Activated CD8-positive, alpha-beta memory T cell treated with anti-CD3 and anti-CD28 coated beads for 1 hour (primary cell): Measurements from ENCODE around the gene JARID2.

Experiments used
- DNase-seq, 2 donors: peaks; one replicate each; pipeline ENCODE4 v3.0.0-alpha.2; 2020; ENCODE audit warnings: low read depth in 1 of 2; ENCODE audit errors: extremely low read depth in 1 of 2

Gene JARID2

GRCh38 chr6:15479761-15480160 is 233.9 kb downstream of the JARID2 start:
- no peak for DNase-seq

GRCh38 chr6:15480525-15480924 is 234.7 kb downstream of the JARID2 start:
- no peak for DNase-seq

- DNase-seq: no peak
Observed at GRCh38 chr6:15481390-15482291, 235.8 kb downstream of the JARID2 start.

DNA sequence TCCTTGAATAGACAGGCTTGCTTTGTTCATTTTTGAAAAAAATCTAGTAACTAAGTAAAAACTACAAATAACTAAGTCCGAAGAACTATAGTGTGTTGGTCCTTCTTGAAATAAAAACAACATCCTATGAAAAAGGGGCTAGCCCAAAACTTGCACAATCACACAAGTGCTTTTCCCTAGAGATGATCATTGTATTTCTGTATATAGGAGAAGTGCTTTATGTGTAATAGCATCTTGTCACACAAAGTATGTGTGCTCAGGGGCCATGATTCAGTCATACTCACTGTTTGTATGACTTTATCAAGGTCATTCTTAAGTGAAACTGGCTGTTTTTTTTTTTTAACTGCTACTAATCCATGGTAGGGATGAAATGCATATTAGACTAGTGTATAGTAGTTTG is 237.2 kb downstream of the JARID2 start:
- DNase-seq: no peak

DNA sequence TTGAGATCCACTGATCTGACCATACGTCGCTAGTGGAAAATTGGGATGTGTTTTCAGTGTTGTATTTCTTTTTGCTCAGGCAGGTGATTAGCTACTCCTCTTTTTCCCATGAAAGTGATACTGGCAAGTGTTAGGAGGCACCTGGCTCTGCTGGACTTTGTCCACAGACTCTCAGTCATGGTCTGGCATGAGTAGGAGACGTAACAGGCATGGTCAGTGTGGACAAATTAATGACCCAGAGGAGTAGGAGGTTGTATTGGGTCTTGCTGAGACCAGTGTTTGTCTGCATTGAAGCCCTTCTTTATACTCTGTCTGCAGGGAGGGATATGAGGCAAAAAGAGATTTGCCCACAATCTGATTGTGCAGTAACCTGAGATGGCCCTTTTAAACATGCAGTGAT is 238.3 kb downstream of the JARID2 start:
- no peak for DNase-seq

DNA sequence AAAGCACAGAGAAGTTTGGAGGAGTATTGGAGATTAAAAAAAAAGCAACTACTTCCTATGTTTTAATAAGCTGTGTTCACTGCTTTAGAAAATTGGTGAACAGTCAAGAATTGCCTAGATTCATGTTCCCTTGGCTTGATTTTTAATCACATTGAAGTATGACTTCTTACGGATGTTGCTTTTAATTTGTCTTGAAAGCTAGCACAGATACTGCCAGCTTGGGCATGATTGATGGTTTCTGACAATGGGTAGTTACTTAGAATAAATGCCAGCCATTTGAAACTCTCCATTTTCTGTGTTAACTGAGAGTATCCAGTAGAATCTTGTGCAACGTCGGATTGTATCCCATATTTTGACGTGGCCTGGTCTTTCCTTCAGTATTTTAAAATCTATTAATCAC is 239.0 kb downstream of the JARID2 start:
- DNase-seq: no peak

- DNase-seq: no peak
Observed at GRCh38 chr6:15485936-15486335, 240.1 kb downstream of the JARID2 start.

DNA sequence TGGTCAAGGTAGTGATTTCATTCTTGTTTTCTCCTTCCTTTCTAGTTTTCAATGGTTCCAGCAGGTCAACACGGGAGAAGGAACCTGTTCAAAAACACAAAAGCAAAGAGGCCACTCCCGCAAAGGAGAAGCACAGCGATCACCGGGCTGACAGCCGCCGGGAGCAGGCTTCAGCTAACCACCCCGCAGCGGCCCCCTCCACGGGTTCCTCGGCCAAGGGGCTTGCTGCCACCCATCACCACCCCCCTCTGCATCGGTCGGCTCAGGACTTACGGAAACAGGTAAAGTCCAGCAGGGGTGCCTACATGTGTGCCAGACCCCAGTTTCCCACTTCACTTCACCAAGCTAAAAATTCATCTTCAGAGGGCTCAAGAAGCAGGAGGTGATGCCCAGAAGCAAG is 241.4 kb downstream of the JARID2 start:
- no peak for DNase-seq

DNA sequence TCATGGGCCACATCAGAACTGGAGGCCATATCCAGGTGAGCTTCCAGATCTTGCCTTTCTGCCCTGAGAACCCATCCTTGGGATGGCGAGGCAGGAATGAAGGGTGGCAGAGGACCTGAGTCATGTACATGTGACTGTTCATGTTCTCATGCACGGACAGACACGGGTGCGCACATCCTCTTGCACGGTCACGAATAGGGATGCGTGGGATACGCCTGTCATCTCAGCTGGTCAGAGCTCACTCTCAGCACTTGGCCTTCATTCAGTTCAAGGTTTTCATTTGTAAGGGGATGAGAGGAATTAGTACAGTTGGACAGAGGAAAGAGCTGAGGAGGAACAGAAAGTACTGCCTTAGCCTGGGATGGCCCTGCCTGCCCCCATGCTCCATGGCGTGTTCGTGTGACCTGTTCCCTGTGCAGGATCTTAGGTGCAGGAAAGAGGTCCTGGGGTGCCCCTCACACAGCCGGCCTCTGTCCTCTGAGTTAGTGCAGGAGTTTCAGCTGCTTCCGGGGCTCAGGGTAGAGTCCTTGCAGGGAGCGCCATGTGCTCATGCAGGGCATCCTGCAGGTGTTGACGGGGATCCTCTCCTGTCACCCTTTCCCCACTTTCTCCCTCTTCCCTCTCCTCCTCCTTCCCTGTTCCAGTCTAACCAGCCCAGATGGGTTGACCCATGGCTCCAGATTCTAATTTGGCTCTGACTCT is 243.5 kb downstream of the JARID2 start:
- DNase-seq: no peak

- no peak for DNase-seq
Observed at GRCh38 chr6:15490242-15491100, 244.6 kb downstream of the JARID2 start.

DNA sequence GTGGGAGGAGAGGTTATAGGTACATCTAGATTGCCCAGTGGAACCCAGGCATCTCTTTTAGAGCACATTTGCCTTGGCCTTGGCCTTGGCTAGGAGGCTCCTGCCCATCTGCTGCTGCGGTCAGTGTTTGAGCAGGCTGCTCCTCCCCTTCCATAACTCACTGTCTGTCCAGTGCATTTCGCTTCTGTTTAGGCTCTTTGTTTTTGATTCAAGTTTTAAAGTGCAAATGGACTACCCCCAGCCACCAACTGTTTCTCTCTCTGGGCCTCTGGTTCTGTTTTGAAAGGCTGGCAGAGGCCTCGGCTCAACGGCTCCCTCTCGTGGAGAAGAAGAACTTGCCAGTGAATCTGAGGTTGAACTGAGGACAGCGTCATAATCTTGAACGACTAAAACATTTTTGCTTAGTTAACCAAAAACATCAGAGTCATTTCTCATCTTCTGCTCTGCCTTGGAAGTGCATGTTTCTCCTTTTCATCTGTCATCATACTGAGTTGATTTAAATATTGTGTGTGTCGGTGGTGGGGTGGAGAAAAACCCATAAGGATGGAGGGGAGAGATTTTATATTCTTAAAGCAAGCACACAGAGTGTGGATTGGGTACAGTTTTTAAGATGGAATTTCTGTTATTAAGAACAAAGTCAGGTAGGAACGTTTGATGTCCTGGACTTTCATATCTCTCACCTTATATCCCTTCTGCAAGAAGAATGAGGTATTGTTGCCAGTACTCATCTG is 245.6 kb downstream of the JARID2 start:
- peak; percentile 29 to 42 for DNase-seq

DNA sequence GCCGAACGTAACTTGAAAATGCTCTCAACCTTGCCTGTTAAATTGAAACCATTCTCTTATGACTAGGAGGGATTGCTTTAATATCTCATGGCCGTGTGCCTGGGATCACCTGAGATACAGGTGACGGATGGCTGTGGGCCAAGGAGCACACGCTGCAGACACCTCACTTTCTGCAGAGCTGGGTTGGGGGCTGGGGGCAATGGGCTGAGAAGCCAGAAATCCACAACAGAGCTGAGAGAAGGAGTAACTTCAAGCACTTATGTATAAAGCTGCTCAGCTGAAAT is 246.1 kb downstream of the JARID2 start:
- DNase-seq: no peak

DNA sequence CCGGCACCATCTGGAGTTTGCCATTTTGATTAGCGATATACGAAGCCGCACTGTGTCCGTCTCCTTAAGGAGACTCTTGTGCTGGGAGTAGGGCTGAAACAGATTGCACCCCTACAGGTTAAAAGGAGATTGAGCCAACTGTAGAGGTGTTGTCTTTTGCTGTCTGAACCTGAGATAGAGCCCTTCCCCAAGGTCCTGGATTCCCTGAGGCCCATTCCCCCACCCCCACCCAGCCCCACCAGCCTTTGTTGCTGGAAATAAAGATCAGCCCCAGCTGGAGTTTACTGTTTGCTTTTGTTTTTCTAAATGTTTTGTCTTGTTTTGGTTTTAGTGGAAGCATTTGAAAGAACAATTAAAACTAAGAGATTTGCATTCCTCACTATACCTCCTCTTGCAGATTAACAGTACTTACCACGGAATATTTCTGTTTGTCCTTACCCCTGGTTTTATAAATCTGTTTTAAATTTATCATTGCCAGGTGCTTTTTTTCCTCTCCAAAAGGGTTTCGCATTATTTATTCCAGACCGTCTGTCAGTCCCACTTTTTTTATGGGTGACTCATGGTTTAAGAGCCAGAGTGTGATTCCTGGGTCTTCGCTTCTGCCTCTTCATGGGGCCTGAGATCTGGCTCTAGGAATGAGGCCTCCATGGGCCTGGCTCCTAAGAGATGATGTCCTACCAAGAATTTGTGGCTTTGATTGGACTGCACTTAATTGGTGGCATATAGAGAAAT is 247.7 kb downstream of the JARID2 start:
- no peak for DNase-seq

DNA sequence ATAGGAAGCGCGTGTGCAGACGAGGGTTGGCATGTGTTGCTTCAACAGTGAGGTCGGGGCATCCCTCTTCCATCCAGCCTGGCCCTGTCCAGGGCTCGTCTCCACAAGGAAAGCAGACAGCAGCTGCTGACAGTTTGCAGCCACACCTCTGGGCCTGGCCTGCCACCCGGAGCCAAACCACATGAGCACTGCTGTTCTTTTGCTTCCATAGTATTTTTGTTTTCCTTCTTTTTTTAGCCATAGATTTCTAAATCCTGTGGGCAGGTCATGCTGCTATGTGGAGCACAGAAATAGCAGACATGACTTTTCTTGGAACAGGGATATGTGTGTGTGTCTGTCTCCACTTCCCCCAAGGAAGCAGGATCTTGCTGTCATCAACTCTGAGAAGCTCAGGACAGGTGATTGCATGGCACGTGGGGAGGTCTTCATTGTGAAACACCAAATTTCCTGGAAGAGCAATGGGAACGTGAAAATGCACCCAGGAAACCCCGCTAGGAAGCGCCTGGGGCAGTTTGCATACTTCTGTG is 249.6 kb downstream of the JARID2 start:
- DNase-seq: no peak

GRCh38 chr6:15496345-15497131 is 250.7 kb downstream of the JARID2 start:
- no peak for DNase-seq

DNA sequence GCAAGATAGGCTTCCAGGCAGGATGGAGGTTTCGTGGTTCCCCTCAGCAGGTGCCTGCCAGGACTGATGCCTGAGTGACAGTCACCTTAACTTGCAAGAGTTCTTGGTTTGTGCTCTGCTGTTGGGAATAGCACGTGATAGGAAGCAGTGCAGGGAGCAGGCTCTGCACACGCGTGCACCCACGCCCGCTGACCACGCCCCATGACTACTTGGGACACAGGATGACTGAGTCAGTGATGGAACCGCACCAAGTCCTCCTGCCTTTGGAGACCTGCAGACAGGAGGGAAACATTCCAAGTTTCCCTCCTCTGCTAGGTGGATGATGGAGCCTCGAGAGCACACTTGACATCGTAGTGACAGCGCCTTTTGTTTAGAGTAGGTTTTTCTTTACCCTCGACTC is 252.8 kb downstream of the JARID2 start:
- DNase-seq: no peak

DNA sequence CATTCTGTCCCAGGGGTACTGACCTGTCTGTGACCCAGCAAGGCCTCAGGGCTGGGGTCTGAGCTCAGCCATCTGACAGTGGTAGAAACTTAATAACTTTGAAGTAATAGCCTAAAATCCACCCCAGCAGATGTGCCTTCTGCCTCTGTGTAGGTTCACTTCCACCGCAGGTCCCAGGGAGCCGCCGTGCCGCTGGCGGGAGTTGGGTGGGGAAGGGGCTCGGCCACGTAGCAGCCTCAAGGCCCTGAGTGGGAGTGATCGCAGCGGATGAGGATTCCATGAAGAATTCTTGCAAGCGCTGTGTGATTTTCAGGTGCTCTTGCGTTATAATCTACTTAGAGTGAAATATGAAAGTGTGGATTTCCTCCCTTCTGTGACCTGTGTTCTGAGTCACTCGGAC is 253.3 kb downstream of the JARID2 start:
- no peak for DNase-seq

DNA sequence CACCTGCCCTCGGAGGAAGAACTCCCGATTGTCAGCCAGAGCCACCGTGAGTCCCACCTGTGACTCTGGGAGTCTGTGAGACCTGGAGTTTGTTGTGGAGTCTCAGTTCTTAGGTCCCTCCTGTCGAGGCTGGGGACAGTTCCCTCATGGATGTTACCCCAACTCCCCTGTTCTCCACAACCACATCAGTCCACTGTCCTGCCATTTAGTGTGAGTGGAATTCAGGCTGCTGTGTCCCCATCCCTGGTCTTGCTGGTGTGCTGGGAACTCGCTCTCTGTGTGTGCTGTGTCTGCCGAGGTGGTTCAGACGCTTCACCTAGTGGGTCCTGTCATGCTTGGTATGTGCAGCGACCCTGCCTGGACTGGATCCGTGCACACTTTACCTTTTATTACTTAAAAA is 253.7 kb downstream of the JARID2 start:
- DNase-seq: no peak

DNA sequence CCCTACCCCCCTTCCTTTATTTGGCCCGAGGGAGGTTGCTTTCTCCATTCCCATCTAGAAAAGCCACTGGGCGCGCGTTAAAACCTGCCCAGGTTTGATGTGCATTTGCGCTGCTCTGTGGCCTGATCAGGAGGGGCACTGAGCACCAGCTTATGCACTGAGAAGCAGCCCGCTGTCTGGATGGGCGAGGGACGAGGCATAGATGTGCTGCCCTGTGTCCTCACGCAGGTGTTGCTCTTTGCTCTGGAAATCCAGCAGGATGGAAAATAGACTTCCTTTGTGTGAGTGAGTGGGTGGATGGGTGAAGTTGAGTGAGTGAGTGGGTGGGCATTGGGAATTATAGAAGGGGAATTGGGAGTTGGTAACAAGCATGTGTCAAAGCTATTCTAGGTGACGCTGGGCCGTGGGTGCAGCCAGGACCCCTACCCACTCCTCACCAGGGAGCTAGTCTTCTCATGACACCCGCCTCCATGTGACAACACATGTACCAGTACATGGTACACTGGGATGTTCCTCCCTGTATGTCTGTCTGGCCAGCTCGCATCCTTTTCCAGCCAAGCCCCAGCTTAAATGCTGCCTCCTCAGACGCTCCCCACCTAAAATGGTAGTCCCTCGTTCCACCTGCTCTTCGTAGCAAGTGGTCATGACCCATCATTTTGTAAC is 254.3 kb downstream of the JARID2 start:
- DNase-seq: no peak
